ENCODE results near the gene LYRM9. TPM values are rescaled to one million over a fixed set of nuclear protein-coding genes. Genes with fewer than 3 reads are reported as not detected.
"Not testable (repeated sequence)": the region's sequence is repeated elsewhere in the genome, so short reads cannot be mapped to it uniquely, and the experiment has no call there.

The LYRM9 gene
- total RNA-seq, 2 donors from 2014 or later = 11.7 to 14.5 TPM

GRCh38 chr17:27846042-27846655 lies 47.0 kb downstream of the LYRM9 start:
- no peak for DNase-seq
- H3K4me3 ChIP-seq = no peak overlapping the region
- 80 to 85% methylated on average over 23 of the region's 23 CpGs for WGBS, 2 donors

GRCh38 chr17:27845264-27846041 lies 47.7 kb downstream of the LYRM9 start:
- WGBS, 2 donors = 25 to 28% methylated on average over 13 of the region's 13 CpGs
- no peak overlapping the region for H3K27ac ChIP-seq
- no peaks in the 10 kb centered on the region for H3K9me3 ChIP-seq
- TF ChIP-seq POLR2A (IDR thresholded peaks at IDR 0.05) (no peak), CTCF (IDR thresholded peaks at IDR 0.05) (no peak)
- DNase-seq (no peak), ATAC-seq (peak; percentile 52)
- peaks cover 16% of the 10 kb centered on the region for H3K4me1 ChIP-seq
- intact Hi-C loops (cut with DNase I) = no loop called here
- H3K4me3 ChIP-seq = no peak overlapping the region
- H3K36me3 ChIP-seq (replicated peaks in 1 of 2; ENCODE audit: insufficient read depth in 1 of 2, low read depth in 2 of 2) = no peaks in the 10 kb centered on the region
- H3K27me3 ChIP-seq = no peaks in the 10 kb centered on the region

More at GRCh38 chr17:27846042-27846655, 47.0 kb downstream of the LYRM9 start:
- intact Hi-C loops (cut with DNase I) = no loop called here
- Histone ChIP-seq H3K27me3 (no peaks in the 10 kb centered on the region), H3K27ac (no peak overlapping the region), H3K36me3 (replicated peaks in 1 of 2; ENCODE audit: insufficient read depth in 1 of 2, low read depth in 2 of 2) (no peaks in the 10 kb centered on the region), H3K4me1 (peaks cover 16% of the 10 kb centered on the region), H3K9me3 (no peaks in the 10 kb centered on the region)
- ATAC-seq = no peak
- TF ChIP-seq CTCF (IDR thresholded peaks at IDR 0.05) (no peak), POLR2A (IDR thresholded peaks at IDR 0.05) (no peak)

- no peak for ATAC-seq
- intact Hi-C loops (cut with DNase I) = no loop called here
- 35 to 52% methylated on average over 1 of the region's 1 CpG for WGBS, 2 donors
- H3K4me1 ChIP-seq = peaks cover 5% of the 10 kb centered on the region
- H3K36me3 ChIP-seq (replicated peaks in 1 of 2; ENCODE audit: insufficient read depth in 1 of 2, low read depth in 2 of 2) = no peaks in the 10 kb centered on the region
- no peak overlapping the region for H3K4me3 ChIP-seq
- H3K27me3 ChIP-seq = no peaks in the 10 kb centered on the region
- H3K27ac ChIP-seq = no peak overlapping the region
- DNase-seq = no peak
- no peaks in the 10 kb centered on the region for H3K9me3 ChIP-seq
- no peak for TF ChIP-seq CTCF (IDR thresholded peaks at IDR 0.05)
- TF ChIP-seq POLR2A (IDR thresholded peaks at IDR 0.05) = no peak
Measured at GRCh38 chr17:27840688-27841087, 52.5 kb downstream of the LYRM9 start.

GRCh38 chr17:27840406-27840678 lies 52.8 kb downstream of the LYRM9 start:
- H3K27me3 ChIP-seq; H3K9me3 ChIP-seq; DNase-seq; H3K4me1 ChIP-seq; ATAC-seq; H3K4me3 ChIP-seq; H3K27ac ChIP-seq; H3K36me3 ChIP-seq (replicated peaks in 1 of 2; ENCODE audit: insufficient read depth in 1 of 2, low read depth in 2 of 2); intact Hi-C loops (cut with DNase I): not testable (repeated sequence)
- WGBS, 2 donors = no CpG with 5 or more reads among the region's 1 CpG

- H3K27ac ChIP-seq = peak overlapping the region in 2 of 4 donors; percentile 47 to 73
- H3K9me3 ChIP-seq; H3K36me3 ChIP-seq (replicated peaks in 1 of 2; ENCODE audit: insufficient read depth in 1 of 2, low read depth in 2 of 2); H3K4me3 ChIP-seq; H3K27me3 ChIP-seq; H3K4me1 ChIP-seq; intact Hi-C loops (cut with DNase I): not testable (repeated sequence)
- ATAC-seq (peak; percentile 88), DNase-seq (peak; percentile 43 to 73 (median 61))
- 15 to 29% methylated on average over 1 to 2 of the region's 4 CpGs for WGBS, 2 donors
Measured at GRCh38 chr17:27839571-27840405, 53.4 kb downstream of the LYRM9 start.

- not testable (repeated sequence) for ATAC-seq, H3K27ac ChIP-seq
- WGBS, 2 donors = 18 to 33% methylated on average over 2 of the region's 3 CpGs
Measured at GRCh38 chr17:27838607-27839006, 54.6 kb downstream of the LYRM9 start.

GRCh38 chr17:27837769-27838168 lies 55.4 kb downstream of the LYRM9 start:
- H3K9me3 ChIP-seq; ATAC-seq; H3K4me3 ChIP-seq; H3K4me1 ChIP-seq; H3K36me3 ChIP-seq (replicated peaks in 1 of 2; ENCODE audit: insufficient read depth in 1 of 2, low read depth in 2 of 2); H3K27me3 ChIP-seq; DNase-seq; H3K27ac ChIP-seq; intact Hi-C loops (cut with DNase I): not testable (repeated sequence)
- WGBS, 2 donors = 85 to 96% methylated on average over 1 of the region's 1 CpG

More at GRCh38 chr17:27838607-27839006, 54.6 kb downstream of the LYRM9 start:
- H3K27me3 ChIP-seq; DNase-seq; H3K4me1 ChIP-seq; H3K36me3 ChIP-seq (replicated peaks in 1 of 2; ENCODE audit: insufficient read depth in 1 of 2, low read depth in 2 of 2); intact Hi-C loops (cut with DNase I); H3K9me3 ChIP-seq; H3K4me3 ChIP-seq: not testable (repeated sequence)
